Fibroblast of pulmonary artery (primary cell): ENCODE results near the gene LYPLAL1.
A peak's percentile ranks its signal among the peaks of the same experiment; 100 is the strongest.

Experiments used
- DNase-seq: peaks from one replicate; pipeline ENCODE4 v3.0.0-alpha.2; 2010; ENCODE audit warnings: low read depth
- H3K4me3 ChIP-seq: replicated peaks from 2 replicates; pipeline ENCODE4 v1.5.1; 2011; ENCODE audit warnings: low read depth, mild to moderate bottlenecking, control low read depth, low read length, moderate library complexity
- CTCF ChIP-seq: IDR thresholded peaks from 2 replicates; pipeline ENCODE4 v1.5.1; 2011; ENCODE audit warnings: mild to moderate bottlenecking, control low read depth, low read length, inconsistent platforms; ENCODE audit errors: missing control alignments

LYPLAL1 gene

GRCh38 chr1:219173758-219174459, at the start of gene LYPLAL1:
TSS of gene LYPLAL1 (plus strand) at chr1:219173878. CDS start at chr1:219173891, 13 bp downstream.
- DNase-seq = peak; percentile 93
- H3K4me3 ChIP-seq = peak within 1 kb of the TSS; percentile 81
- no peak for TF ChIP-seq CTCF

DNA sequence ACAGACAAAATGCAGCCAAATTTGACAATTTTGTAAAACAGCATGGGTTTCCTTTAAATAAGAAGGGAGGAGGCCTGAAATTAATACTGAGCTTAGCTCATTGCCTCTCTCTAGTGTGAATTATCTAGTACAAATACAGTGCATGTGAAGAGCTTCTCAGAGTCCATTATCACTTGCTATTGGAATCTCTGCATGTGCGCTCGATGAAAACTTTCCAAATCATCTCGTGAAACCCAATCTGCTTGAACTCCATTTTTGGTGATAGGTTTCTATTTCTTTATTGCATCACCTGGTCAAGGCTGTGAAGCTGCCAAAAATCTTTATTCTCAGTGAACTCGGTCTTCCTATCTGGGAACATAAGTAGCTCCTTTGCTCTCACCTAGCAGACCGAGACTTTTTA, 49.5 kb upstream of the LYPLAL1 start:
- no peak for TF ChIP-seq CTCF
- DNase-seq = no peak
- no peak overlapping the region for H3K4me3 ChIP-seq

- no peak overlapping the region for H3K4me3 ChIP-seq
- no peak for TF ChIP-seq CTCF
- DNase-seq = no peak
Measured at GRCh38 chr1:219125342-219125741, 48.3 kb upstream of the LYPLAL1 start.

DNA sequence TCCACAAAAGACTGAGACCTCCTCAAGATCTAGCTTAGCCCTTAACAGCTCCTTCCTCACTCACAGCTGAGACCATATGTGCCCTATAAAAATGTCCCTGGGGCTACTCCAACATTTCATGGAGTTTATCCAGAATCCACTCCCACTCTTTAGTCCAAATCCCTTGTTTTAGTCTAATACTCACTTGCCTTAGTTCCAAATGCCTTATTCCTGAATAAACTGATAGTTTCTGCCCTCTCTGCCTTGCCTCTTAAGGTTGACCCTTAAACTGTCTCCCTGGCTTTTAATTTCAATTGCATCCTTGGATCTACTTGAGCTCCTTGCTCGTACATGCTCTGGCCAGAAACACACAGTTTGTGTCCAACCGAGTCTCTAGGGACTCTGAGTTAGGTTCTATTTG, 47.3 kb upstream of the LYPLAL1 start:
- DNase-seq = peak; percentile 34
- no peak for TF ChIP-seq CTCF

GRCh38 chr1:219128957-219129356, 44.7 kb upstream of the LYPLAL1 start:
- no peak for DNase-seq
- TF ChIP-seq CTCF = no peak
- H3K4me3 ChIP-seq = no peak overlapping the region

More for the DNA sequence above, 47.3 kb upstream of the LYPLAL1 start:
- no peak overlapping the region for H3K4me3 ChIP-seq

DNA sequence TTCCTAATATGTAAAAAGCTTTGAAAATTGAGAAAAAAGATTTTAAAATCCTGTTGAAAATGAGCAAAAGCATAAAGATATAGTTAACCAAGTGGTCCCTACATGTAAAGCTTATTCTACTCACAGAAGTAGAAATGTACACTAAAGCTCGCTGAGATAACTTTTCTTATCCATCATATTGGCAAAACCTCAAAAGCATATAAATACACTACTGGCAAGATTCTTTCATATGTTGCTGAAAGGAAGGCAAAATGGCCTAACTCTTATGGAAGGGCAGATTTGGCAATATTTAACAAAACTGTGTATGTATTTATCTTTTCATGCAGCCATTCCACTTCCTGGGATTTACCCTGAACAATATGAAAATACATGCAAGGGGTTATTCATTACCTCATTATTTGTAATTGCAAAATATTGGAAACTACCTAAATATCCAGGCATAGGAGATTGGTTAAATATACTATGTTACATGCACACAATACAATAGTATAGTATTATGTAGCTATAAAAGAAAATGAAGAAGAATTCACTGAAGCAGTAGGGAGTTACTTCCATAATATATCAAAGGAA, 43.2 kb upstream of the LYPLAL1 start:
- TF ChIP-seq CTCF = no peak
- DNase-seq = peak; percentile 94
- H3K4me3 ChIP-seq = no peak overlapping the region

DNA sequence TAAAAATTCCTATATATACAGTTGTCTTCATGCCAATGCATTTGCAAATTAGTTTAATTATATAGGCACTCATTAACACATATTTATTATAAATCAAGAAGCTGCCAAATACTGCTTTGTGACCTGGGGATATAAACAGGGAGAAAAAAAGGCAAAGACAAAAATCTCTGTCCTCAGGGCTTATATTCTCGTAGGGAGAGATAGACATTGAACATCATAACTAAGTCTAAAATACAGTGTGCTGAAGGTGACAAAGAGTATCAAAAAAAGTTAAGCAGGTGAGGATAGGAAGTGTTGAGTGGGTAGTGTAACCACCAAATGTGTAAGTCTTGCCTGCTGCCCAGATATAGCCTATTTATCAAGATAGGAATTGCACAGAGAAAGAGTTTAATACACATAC, 40.7 kb upstream of the LYPLAL1 start:
- DNase-seq = no peak
- TF ChIP-seq CTCF = no peak
- H3K4me3 ChIP-seq = no peak overlapping the region
